IPS-NIHi11 (cell line): ENCODE measurements around the gene SIVA1.

Source experiments
- DNase-seq: peaks from one replicate; pipeline ENCODE4 v3.0.0; 2012; ENCODE audit warnings: mixed read lengths, low spot score

Gene SIVA1, protein sequence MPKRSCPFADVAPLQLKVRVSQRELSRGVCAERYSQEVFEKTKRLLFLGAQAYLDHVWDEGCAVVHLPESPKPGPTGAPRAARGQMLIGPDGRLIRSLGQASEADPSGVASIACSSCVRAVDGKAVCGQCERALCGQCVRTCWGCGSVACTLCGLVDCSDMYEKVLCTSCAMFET

DNA sequence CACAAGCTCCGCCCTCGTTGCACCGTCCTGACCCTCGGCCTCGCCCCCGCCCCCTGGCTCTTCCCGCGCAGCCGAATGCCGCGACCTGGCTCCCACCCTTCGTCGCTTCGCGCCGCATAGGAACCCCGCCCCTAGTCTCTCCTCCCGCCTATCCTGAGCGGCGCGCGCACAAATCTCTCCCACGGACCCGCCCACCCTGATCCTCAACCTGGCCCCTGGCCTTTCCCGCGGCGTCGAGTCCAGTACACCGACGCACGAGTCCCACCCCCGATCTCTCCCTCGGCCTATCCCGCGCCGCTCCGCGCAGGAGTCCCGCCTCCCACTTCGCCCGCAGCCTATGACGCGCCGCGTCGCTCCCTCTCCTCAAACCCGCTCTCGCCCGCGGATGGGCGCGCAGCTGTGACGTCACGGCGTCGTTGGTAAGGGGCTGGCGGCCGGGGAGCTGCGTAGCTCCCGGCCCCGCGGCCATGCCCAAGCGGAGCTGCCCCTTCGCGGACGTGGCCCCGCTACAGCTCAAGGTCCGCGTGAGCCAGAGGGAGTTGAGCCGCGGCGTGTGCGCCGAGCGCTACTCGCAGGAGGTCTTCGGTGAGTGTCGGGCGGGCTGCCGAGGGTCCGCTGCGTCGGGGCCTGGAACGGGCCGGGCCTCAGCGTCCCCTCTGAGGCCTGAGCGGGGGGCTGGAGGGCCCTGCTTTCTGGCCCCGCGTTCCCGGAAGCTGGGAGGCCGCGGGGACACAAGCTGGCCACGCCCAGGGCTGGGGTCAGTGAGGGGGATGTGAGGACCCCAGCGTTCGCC, at the start of gene SIVA1:
Gene SIVA1, plus strand, starts transcription at position 413 of the 793 bp plus-strand sequence. Its CDS starts 55 bp downstream, at position 468.
- DNase-seq, result peak; percentile 100

DNA sequence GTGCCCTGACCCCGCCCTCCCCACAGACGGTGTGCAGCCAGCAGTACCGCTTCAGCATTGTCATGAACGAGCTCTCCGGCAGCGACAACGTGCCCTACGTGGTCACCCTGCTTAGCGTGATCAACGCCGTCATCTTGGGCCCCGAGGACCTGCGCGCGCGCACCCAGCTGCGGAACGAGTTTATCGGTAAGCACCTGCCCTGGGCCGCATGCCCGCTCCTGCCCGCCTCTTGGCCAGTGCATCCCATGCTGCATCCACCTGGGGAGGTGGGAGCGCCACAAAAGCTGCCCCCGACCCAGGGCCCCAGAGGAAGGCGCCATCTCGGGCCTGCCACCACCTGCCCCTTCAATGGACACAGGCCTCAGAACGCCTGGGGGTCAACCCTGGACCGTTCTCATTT, 49.7 kb upstream of the SIVA1 start:
- no peak for DNase-seq

DNA sequence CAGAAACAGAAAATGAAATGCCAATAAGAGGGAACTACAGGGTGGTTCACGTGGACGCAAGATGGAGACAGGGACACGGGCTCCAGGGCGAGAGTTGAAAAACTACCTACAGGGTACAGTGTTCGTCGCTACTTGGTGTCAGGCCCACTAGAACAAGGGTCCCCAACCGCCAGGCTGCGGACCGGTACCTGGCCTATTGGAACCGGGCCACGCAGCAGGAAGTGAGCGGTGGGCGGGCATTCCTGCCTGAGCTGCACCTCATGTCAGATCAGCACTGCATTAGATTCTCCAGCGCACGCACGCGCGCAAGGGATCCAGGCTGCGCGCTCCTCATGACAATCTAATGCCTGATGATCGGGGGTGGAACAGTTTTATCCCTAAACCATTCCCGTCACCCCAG, 48.7 kb upstream of the SIVA1 start:
- no peak for DNase-seq

DNA sequence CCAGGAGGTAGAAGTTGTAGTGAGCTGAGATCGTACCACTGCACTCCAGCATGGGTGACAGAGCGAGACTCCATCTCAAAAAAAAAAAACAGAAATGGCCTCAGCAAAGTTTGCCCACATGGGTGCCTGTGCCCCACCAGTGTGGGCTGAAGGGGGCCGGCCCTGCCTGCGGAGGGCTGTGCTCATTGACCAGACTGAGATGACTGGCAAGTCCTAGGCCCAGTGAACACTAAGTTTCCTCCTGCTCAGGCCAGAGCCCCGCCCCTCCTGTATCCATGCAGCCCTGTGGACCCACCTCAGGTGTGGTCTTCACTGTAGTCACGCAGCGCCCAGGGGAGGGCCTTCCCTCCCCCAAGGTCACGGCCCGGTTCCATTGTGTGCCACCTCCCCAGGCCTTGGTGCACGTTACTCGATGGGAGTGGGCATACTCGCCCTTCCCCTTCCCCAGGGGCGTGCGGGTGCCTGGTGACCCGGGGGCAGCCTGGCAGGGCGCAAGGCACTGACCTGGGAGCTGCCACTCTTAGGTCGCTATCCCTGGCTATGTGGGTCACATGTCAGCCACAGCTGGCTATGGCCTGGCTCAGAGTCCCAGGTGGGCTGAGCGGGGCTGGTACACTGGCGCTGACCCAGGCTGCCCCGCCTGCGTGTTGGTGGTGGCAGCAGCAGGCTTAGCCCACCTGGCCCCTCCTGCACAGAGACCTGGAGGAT, 47.5 kb upstream of the SIVA1 start:
- no peak for DNase-seq

DNA sequence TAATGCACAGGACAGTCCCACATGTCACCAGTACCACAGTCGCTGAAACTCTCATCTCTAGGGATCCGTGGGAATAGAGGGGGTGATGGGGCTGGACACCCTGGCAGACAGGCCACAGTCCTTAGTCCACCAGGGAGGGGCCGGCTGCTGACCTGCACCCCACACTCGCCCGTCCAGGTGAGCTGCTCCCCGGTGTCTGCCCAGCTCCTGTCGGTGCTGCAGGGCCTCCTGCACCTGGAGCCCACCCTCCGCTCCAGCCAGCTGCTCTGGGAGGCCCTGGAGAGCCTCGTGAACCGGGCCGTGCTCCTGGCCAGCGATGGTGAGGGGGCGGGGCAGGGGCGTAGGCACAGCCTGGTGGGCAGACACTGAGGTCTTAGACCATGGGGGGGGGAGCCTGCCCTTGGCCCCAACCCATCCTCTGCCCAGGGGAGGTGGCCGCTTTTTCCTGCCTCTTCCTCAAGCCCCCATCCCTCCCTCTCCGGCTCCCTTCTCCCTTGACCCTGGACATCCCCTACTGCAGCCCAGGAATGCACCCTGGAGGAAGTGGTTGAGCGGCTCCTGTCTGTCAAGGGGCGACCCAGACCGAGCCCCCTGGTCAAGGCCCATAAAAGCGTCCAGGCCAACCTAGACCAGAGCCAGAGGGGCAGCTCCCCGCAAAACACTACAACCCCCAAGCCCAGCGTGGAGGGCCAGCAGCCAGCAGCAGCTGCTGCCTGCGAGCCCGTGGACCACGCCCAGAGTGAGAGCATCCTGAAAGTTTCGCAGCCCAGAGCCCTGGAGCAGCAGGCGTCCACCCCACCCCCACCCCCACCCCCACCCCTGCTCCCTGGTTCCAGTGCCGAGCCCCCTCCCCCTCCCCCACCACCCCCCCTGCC, 46.0 kb upstream of the SIVA1 start:
- no peak for DNase-seq

DNA sequence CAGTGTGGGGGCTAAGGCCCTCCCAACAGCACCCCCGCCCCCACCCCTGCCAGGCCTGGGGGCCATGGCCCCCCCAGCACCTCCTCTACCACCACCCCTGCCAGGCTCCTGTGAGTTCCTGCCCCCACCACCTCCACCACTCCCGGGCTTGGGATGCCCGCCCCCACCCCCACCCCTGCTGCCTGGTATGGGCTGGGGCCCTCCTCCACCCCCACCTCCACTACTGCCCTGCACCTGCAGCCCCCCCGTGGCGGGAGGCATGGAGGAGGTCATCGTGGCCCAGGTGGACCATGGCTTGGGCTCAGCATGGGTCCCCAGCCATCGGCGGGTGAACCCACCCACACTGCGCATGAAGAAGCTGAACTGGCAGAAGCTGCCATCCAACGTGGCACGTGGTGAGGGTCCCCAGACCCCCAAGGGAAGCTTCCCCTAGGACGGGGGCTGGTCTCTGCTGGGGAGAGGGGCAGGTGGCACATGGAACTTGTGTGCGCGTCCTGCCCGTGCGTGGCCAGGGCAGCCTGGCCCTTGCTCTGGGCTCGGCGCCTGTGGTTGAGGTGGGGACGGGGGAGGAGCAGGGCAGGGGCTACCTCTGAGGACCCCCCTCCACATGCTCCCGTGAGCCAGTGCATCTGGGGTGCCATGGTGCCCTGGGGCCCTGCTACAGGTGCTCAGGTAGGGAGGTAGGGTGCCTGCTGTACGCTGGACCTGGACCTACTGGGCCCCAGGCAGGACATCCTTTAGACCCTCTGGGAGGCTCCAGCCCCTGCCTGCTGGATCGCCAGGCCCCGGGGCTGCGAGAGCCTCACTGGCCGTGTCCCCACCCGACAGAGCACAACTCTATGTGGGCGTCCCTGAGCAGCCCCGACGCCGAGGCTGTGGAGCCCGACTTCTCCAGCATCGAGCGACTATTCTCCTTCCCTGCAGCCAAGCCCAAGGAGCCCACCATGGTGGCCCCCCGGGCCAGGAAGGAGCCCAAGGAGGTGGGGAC, 45.0 kb upstream of the SIVA1 start:
- no peak for DNase-seq

DNA sequence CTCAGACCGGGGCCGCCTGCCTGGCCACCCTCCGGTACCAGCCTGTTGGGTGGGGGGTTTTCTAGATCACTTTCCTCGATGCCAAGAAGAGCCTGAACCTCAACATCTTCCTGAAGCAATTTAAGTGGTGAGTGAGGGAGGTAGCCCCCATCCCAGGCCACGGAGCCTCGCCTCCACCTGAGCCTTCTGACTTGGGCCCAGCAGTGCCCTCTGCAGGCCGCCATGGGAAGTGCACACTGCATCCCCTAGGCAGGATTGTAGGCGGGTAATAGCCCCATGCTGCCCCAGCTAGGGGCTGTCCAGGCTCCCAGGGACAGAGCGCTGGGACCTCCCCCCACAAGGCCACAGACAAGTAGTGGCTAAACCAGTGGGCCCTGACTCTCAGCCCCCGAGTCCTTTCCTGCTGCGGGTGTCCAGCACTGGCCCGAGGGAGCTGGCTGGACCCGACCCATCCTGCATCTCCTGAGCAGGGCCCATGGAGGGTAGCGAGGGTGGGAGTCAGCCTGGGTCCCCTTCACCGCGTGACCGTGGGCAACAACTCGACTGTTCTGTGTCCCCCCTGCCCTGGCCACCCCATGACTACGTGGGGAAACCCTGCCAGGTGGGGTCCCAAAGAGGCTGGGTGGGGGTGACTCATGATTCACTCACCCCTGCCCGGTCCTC, 44.2 kb upstream of the SIVA1 start:
- peak; percentile 97 for DNase-seq

DNA sequence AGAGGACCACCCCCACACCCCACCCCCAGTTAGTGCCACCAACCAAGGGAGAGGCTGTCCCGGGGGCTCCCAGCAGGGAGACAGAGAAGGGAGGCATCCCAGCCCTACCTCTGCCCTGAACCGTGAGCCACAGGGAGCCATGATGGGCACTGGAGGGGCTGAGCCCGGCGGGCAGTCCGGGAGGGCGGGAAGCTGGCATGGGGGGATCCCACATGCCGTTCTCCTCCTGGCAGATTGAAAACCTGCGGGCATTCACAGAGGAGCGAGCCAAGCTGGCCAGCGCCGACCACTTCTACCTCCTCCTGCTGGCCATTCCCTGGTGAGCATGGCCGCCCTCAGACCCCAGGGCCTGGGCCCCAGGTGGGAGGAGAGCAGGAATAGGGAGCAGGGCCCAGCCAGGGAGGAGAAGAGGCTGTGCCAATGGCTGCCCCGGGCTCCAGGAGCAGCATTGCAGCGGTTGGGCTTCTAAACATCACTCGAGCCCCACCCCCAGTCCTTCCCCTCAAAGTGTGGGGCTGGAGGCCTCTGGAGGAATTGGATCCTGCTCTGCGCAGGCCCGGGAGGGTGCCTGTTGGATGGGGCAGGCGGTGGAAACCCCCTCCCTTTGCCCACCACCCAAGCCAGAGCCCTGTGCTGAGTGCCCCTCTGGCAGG, 43.4 kb upstream of the SIVA1 start:
- DNase-seq, result no peak

DNA sequence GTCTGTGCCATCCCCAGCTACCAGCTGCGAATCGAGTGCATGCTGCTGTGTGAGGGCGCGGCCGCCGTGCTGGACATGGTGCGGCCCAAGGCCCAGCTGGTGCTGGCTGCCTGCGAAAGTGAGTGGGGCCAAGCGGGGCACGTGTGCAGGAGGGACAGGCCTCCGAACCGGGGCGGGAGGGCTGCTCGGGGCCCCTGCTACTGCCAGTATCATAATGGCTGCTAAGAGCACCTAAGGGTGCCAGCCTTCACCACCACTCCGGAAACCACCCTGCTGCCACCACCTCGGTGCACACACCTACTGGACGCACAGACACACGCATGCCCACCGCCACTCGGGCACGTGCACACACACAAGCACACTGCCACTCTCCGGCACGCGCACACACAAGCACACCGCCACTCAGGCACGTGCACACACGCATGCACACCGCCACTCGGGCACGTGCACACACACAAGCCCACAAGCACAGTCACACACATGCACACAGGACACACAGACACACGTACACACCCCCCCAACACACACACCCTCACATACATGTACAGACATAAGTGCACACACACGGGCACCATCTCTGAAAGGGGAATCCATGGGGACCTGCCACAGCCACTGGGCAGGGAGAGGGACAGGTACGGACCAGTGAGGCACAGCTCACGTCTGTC, 42.7 kb upstream of the SIVA1 start:
- DNase-seq, result no peak

DNA sequence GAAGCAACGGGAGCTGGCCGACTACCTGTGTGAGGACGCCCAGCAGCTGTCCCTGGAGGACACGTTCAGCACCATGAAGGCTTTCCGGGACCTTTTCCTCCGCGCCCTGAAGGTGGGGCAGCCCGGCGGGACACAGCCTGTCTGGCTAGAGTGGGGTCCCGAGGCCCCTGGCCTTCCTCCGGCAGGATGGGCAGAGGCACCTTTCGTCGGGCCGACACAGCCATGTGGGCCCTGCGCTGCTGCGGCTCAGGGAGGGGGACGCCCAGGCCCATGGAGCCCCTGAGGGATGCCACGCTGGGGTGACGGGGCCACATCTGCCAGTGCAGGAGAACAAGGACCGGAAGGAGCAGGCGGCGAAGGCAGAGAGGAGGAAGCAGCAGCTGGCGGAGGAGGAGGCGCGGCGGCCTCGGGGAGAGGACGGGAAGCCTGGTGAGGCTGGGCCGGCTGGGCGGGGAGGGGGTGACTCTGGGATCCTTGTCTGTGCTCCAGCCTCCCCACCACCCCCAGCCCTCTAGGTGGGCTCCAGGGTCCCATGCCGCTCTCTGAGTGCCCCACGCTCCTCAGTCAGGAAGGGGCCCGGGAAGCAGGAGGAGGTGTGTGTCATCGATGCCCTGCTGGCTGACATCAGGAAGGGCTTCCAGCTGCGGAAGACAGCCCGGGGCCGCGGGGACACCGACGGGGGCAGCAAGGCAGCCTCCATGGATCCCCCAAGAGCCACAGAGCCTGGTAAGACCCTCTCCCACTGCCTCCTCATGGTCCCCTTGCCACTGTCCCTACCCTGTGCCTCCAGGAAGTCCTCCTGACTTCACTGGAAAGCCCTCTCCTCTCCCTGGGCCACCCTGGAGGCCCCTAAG, 39.8 kb upstream of the SIVA1 start:
- DNase-seq, result no peak

DNA sequence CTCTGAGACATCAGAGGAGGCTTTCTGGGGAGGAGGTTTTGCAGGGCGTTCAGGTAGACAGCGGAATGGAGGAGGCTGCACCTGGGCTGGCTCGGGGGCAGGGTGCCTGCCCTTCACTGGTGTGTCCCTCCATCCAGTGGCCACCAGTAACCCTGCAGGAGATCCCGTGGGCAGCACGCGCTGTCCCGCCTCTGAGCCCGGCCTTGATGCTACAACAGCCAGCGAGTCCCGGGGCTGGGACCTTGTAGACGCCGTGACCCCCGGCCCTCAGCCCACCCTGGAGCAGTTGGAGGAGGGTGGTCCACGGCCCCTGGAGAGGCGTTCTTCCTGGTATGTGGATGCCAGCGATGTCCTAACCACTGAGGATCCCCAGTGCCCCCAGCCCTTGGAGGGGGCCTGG, 38.9 kb upstream of the SIVA1 start:
- DNase-seq, result no peak

DNA sequence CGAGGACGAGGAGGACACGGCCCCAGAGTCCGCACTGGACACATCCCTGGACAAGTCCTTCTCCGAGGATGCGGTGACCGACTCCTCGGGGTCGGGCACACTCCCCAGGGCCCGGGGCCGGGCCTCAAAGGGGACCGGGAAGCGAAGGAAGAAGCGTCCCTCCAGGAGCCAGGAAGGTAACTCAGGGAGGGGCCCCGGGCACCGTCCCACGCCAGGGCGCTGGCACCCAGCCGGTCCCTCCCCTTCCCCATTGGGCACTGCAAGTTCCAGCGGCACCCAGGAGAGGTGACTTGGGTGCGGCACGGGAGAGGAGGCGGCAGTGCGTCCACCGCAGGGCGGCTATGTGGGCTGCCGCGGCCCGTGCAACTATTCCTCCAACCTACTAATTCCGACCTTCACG, 38.3 kb upstream of the SIVA1 start:
- DNase-seq, result no peak

DNA sequence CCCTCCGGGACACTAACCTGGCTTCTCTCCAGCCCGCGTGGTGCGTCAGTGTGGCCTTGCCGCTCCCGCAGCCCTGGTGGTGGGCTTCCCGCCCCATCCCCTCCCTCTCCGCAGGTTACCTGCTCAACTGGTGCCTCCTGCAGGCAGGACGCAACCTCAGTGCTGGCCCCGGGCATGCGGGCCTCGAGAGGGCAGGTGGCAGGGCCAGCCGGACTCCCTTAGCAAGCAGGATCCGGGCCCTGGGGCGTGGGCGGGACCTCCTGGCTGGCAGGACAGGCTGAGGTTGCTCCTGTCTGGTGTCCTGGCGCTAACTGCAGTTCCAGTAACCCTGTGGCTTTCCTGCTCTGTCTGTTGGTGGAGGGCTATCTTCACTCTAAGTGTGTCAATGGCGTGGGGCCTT, 37.5 kb upstream of the SIVA1 start:
- no peak for DNase-seq

DNA sequence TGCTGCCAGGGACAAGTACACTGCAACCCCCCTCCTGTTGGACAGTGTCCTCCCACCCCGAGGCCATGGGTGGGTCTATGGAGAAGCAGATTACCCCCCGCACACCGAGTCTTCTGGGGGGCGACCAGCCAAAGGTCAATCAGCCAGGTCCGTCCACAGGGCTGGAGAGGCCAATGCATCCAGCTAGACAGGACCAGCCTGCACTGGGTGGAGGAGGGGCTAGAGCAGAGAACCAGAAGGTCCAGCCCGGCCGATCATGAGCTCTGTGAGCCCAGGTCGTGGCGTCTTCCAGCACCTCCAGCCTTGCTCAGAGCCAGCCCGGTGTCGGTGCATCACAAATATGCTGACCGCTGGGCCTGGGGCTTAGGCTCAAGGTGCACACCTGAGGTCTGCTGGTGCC, 37.1 kb upstream of the SIVA1 start:
- DNase-seq, result no peak

DNA sequence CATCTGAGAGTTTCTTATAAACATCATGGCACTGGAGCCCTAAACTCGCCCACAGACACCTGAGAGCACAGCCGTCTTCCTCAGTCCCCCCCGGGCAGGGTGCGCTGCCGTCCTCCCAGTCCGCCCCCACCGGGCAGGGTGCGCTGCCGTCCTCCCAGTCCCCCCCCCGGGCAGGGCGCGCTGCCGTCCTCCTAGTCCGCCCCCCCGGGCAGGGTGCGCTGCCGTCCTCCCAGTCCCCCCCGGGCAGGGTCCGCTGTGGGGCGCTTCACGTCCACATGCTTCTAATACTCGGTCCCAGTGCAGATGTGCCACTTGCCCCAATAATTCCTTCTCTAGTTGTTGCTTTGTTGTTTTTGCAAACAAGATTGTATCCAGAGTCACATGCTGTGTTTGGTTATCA, 35.8 kb upstream of the SIVA1 start:
- no peak for DNase-seq

DNA sequence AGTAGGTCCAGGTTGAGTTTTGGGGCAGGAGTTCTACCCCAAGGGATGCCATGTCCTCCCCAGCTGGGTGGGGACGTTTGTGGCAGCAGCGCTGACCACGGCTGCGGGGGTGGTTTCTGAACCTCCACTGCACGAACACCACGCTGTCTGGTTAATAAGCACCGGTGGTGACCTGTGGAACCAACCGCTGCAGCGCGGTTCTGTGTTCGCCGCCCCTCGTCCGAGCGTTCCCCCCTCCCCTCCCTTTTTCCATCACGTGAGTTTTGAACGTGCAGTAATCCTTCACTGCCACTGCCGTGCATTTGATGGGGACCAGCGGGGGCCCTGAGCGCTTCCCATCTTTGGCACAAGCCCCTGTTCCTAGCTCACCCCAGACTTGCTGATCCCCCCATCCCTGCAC, 35.3 kb upstream of the SIVA1 start:
- DNase-seq, result no peak

DNA sequence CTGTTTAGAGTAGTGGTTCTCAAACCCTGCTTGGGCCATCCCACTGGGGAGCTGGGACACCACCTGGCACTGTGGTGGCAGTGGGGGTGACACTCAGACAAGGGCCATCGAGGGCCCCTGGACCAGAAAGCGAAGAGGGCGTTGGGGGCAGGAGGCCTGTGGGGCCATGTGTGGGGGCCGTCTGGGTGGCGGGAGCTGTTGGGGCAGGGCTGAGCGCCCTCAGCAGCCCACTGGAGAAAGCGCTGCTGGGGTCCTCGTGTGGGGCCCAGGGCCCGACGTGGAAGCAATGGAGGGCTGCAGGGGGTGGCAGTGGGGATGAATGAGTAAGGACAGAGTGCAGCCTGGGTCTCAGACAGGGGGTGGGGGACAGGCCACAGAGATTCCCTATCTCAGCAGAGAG, 34.8 kb upstream of the SIVA1 start:
- DNase-seq, result no peak

DNA sequence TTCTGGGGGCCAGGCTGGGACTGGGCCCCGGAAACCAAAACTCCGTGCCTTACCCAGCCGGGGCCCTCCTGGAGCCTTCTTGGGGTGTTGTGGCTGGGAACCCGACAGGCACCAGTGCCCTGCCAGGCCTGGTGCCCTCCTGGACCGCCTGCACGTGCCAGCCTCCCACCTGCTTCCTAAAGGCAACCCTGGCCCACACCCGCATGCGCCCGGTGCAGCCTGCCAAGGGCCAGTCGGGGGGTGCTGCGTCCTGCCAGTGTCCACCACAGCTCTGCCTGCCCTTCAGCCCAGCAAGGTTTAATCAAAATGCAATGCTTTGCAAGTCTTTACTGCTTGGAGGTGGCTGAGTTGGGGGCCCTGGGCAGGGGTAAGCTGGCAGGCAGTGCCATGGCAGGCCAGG, 34.1 kb upstream of the SIVA1 start:
- DNase-seq, result no peak

DNA sequence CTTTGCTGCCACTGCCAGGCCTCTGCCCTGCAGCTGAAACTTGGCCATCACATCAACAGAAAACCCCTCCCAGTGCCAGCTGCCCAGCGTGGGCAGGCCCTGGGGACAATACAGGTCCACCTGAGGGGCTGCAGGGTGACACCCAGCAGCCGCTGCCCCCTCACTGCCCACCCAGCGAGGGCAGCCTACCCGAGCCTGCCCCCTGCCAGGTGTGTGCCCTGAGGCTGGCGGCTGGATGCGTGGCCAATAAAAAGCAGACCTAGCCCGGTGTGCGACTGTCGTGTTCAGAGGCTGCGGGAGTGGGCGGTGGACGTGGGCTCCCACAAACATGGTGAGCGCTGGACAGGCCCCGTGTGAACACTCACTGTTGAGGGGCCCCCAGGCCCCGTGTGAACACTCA, 33.6 kb upstream of the SIVA1 start:
- DNase-seq, result no peak
